Caco-2 (cell line): Measurements from ENCODE around the gene HSDL2. TPM values are rescaled to one million over a fixed set of nuclear protein-coding genes. Genes with fewer than 3 reads are reported as not detected.
A peak's percentile ranks its signal among the peaks of the same experiment; 100 is the strongest.

Experiments
- BruUV-seq: library from RNA; stranded (reverse); fragments of 400-500 nt; replicated peaks from 2 replicates; lab custom pipeline; 2021; lab: Mats Ljungman, UMichigan
- CTCF ChIA-PET: fragments of 300-600 bp; sonication (Branson Sonifier 250); formaldehyde crosslinking; loops from one replicate; lab custom pipeline; 2022; ENCODE audit warnings: antibody characterized with exemption; lab: Charles Lee
- POLR2A ChIA-PET: fragments of 300-600 bp; sonication (Branson Sonifier 250); formaldehyde crosslinking; loops from one replicate; lab custom pipeline; 2022; ENCODE audit warnings: antibody characterized with exemption; lab: Charles Lee
- DNase-seq, 2 experiments: peaks; one replicate each; pipeline versions ENCODE4 v3.0.0 to v3.0.0-alpha.2; 2020 to 2022
- H3K27me3 ChIP-seq: replicated peaks from 2 replicates; pipeline ENCODE4 v1.6.0; 2011; ENCODE audit warnings: low read length; ENCODE audit not compliant: control insufficient read depth, insufficient read depth
- H3K36me3 ChIP-seq: 2 replicates; pipeline ENCODE4 v1.5.1; 2011; ENCODE audit warnings: low read length; ENCODE audit not compliant: control insufficient read depth, insufficient read depth
- H3K4me1 ChIP-seq: fragments of 250-450 bp; sonication (Bioruptor Pico); 2 replicates; pipeline ENCODE4 v1.5.1; 2020; ENCODE audit warnings: mild to moderate bottlenecking
- H3K4me3 ChIP-seq: 2 replicates; pipeline ENCODE4 v1.5.1; 2011; ENCODE audit warnings: low read depth, mild to moderate bottlenecking, control low read depth, low read length
- H3K9me3 ChIP-seq: fragments of 250-450 bp; sonication (Bioruptor Pico); 2 replicates; pipeline ENCODE4 v1.5.1; 2020; ENCODE audit warnings: mild to moderate bottlenecking, moderate library complexity
- H3K27ac Mint-ChIP-seq: one replicate; pipeline ENCODE4 v1.8.0; 2022; ENCODE audit warnings: mixed read lengths; ENCODE audit not compliant: unreplicated experiment
- H3K27me3 Mint-ChIP-seq: one replicate; pipeline ENCODE4 v1.8.0; 2022; ENCODE audit warnings: mixed read lengths; ENCODE audit not compliant: insufficient read depth, unreplicated experiment
- H3K36me3 Mint-ChIP-seq: one replicate; pipeline ENCODE4 v1.8.0; 2022; ENCODE audit warnings: mild to moderate bottlenecking, mixed read lengths; ENCODE audit not compliant: insufficient read depth, unreplicated experiment
- H3K4me1 Mint-ChIP-seq: one replicate; pipeline ENCODE4 v1.8.0; 2022; ENCODE audit warnings: low read depth, mixed read lengths; ENCODE audit not compliant: unreplicated experiment
- H3K4me3 Mint-ChIP-seq: one replicate; pipeline ENCODE4 v1.8.0; 2022; ENCODE audit warnings: mild to moderate bottlenecking, moderate library complexity, mixed read lengths; ENCODE audit not compliant: unreplicated experiment
- H3K9me3 Mint-ChIP-seq: one replicate; pipeline ENCODE4 v1.8.0; 2022; ENCODE audit warnings: mixed read lengths; ENCODE audit not compliant: unreplicated experiment
- intact Hi-C: fragments of 100-400 bp; cut with micrococcal nuclease; formaldehyde crosslinking; loops from one replicate; pipeline ENCODE4 v1.10.0; 2022; ENCODE audit not compliant: unreplicated experiment
- total RNA-seq: library from RNA; stranded (reverse); gene quantifications from 2 replicates; pipeline ENCODE4 v1.2.3, GENCODE V29; 2022
- TF ChIP-seq, protein P1 (sequence below), 2 experiments: fragments of 200-600 bp in 1 of 2; IDR thresholded peaks; 1 replicate in 1 of 2; 2 replicates in 1 of 2; pipeline versions ENCODE4 v1.5.1 to v1.8.0; 2011 to 2022; ENCODE audit warnings: antibody characterized with exemption in 1 of 2, control low read depth in 1 of 2, inconsistent platforms in 1 of 2, low read depth in 1 of 2, low read length in 1 of 2, mild to moderate bottlenecking in 1 of 2, moderate library complexity in 1 of 2; ENCODE audit not compliant: insufficient read depth in 1 of 2, severe bottlenecking in 1 of 2, unreplicated experiment in 1 of 2

The HSDL2 gene
- total RNA-seq, 1 experiment from 2014 or later: 134 TPM

DNA sequence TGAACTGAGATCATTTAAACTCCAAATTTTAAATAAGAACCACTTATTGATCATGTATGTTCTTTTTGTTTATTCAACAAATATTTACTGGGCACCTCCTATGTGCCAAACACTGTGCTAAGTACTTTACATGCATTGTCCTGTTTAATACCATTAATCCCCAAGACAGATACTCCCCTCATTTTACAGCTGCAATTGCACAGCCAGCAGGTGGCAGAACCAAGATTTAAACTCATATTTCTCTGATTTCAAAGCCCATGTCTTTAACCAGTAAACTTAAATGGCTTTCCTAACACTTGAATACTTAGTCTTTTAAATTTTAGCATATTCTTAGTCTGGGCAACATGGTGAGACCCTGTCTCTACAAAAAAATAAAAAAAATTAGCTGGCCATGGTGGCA lies 63.3 kb downstream of the HSDL2 start:
- TF ChIP-seq, protein P1, sequence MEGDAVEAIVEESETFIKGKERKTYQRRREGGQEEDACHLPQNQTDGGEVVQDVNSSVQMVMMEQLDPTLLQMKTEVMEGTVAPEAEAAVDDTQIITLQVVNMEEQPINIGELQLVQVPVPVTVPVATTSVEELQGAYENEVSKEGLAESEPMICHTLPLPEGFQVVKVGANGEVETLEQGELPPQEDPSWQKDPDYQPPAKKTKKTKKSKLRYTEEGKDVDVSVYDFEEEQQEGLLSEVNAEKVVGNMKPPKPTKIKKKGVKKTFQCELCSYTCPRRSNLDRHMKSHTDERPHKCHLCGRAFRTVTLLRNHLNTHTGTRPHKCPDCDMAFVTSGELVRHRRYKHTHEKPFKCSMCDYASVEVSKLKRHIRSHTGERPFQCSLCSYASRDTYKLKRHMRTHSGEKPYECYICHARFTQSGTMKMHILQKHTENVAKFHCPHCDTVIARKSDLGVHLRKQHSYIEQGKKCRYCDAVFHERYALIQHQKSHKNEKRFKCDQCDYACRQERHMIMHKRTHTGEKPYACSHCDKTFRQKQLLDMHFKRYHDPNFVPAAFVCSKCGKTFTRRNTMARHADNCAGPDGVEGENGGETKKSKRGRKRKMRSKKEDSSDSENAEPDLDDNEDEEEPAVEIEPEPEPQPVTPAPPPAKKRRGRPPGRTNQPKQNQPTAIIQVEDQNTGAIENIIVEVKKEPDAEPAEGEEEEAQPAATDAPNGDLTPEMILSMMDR (IDR thresholded peaks at IDR 0.05; ENCODE audit: insufficient read depth in 1 of 2, low read depth in 1 of 2, low read length in 1 of 2, severe bottlenecking in 1 of 2, unreplicated experiment in 1 of 2): peak; percentile 41 to 51
- no TSS peak for BruUV-seq
- H3K9me3 ChIP-seq: no peaks in the 10 kb centered on the region
- Mint-ChIP-seq H3K4me1 (peaks cover 17% of the 10 kb centered on the region), H3K9me3 (no peaks in the 10 kb centered on the region), H3K4me3 (no peak overlapping the region), H3K27ac (no peak overlapping the region), H3K36me3 (peaks cover 74% of the 10 kb centered on the region), H3K27me3 (no peaks in the 10 kb centered on the region)
- H3K4me3 ChIP-seq: no peak overlapping the region
- DNase-seq: no peak
- no peaks in the 10 kb centered on the region for H3K4me1 ChIP-seq
- intact Hi-C loops: loop anchor here (2.0 to 10.0 kb wide), 2 partner anchors 222 to 262 kb away; no protein-coding TSS in a partner anchor
- CTCF ChIA-PET: interaction anchor here (1.6 kb wide), 1 partner anchor 63 kb away, joined by 3 read pairs; the partner anchor contains the start of gene HSDL2
- no peaks in the 10 kb centered on the region for H3K27me3 ChIP-seq
- POLR2A ChIA-PET: no interaction called here
- no peaks in the 10 kb centered on the region for H3K36me3 ChIP-seq

DNA sequence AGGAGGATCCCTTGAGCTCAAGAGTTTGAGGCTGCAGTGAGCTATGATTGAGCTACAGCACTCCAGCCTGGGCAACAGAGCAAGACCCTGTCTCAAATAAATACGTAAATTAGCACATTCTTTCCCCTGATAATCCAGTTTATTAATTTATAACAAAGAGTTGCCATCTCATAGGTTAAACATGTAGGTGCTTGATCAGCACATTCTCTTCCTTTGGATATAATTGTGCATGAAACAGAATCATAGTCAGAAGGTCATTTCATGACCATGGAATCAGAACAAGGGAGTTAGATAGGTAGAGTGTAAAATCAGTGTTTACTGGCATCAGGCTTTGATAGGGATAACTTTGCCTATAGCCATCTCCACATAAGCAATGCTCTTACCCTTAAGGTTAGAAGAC lies 63.7 kb downstream of the HSDL2 start:
- Histone ChIP-seq H3K36me3 (no peaks in the 10 kb centered on the region), H3K4me1 (no peaks in the 10 kb centered on the region), H3K27me3 (no peaks in the 10 kb centered on the region), H3K9me3 (no peaks in the 10 kb centered on the region), H3K4me3 (no peak overlapping the region)
- ChIA-PET CTCF (interaction anchor here (1.6 kb wide), 1 partner anchor 63 kb away, joined by 3 read pairs; the partner anchor contains the start of gene HSDL2), POLR2A (no interaction called here)
- H3K27ac Mint-ChIP-seq: no peak overlapping the region
- no peaks in the 10 kb centered on the region for H3K9me3 Mint-ChIP-seq
- no peaks in the 10 kb centered on the region for H3K27me3 Mint-ChIP-seq
- intact Hi-C loops: loop anchor here (2.0 to 10.0 kb wide), 2 partner anchors 221 to 261 kb away; no protein-coding TSS in a partner anchor
- peaks cover 71% of the 10 kb centered on the region for H3K36me3 Mint-ChIP-seq
- DNase-seq: no peak
- no TSS peak for BruUV-seq
- no peak overlapping the region for H3K4me3 Mint-ChIP-seq
- H3K4me1 Mint-ChIP-seq: peaks cover 17% of the 10 kb centered on the region
- TF ChIP-seq, protein P1 (IDR thresholded peaks at IDR 0.05; ENCODE audit: insufficient read depth in 1 of 2, low read depth in 1 of 2, low read length in 1 of 2, severe bottlenecking in 1 of 2, unreplicated experiment in 1 of 2): no peak

DNA sequence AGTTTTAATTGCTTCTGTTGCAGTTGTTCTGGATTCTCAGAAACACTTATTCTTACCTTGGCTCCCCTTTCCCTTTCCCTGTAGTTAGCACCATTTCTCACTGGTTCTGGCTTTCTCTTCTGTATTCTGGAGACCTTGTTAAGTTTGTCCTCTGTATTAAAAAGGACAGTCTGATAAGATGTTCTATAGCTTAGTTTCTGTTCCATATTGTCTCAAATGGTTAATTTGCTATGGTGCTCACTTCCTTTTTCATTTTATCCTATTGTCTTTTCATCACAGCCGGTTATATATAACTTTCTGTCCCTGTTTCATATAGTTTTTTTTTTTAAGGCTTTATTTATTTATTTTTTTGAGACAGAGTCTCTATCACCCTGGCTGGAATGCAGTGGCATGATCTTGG lies 65.3 kb downstream of the HSDL2 start:
- intact Hi-C loops: loop anchor here (10.0 kb wide), 1 partner anchor 260 kb away; no protein-coding TSS in a partner anchor
- TF ChIP-seq, protein P1 (IDR thresholded peaks at IDR 0.05; ENCODE audit: insufficient read depth in 1 of 2, low read depth in 1 of 2, low read length in 1 of 2, severe bottlenecking in 1 of 2, unreplicated experiment in 1 of 2): no peak
- ChIA-PET POLR2A (no interaction called here), CTCF (interaction anchor here (0.7 kb wide), 1 partner anchor 348 kb away, joined by 5 read pairs; no protein-coding TSS in a partner anchor)
- Histone ChIP-seq H3K9me3 (no peaks in the 10 kb centered on the region; the same call in 1 of the 2 replicates), H3K36me3 (no peaks in the 10 kb centered on the region), H3K27me3 (no peaks in the 10 kb centered on the region), H3K4me1 (no peaks in the 10 kb centered on the region), H3K4me3 (no peak overlapping the region)
- BruUV-seq: no TSS peak
- H3K36me3 Mint-ChIP-seq: peaks cover 68% of the 10 kb centered on the region
- no peak for DNase-seq
- no peak overlapping the region for H3K4me3 Mint-ChIP-seq
- no peaks in the 10 kb centered on the region for H3K9me3 Mint-ChIP-seq
- H3K4me1 Mint-ChIP-seq: peaks cover 17% of the 10 kb centered on the region
- H3K27me3 Mint-ChIP-seq: no peaks in the 10 kb centered on the region
- no peak overlapping the region for H3K27ac Mint-ChIP-seq
